Measurements from ENCODE around the gene GLRA3.

GLRA3 gene

GRCh38 chr4:174595141-174595929 lies 233.7 kb downstream of the GLRA3 start:
- DNase-seq (ENCODE audit: low read depth), result no peak

GRCh38 chr4:174593701-174594100 lies 235.3 kb downstream of the GLRA3 start:
- no peak for DNase-seq (ENCODE audit: low read depth)

GRCh38 chr4:174592985-174593335 lies 236.1 kb downstream of the GLRA3 start:
- no peak for DNase-seq (ENCODE audit: low read depth)

- DNase-seq (ENCODE audit: low read depth), result no peak
Observed at GRCh38 chr4:174592256-174592984, 236.6 kb downstream of the GLRA3 start.

- no peak for DNase-seq (ENCODE audit: low read depth)
Observed at GRCh38 chr4:174591243-174592021, 237.6 kb downstream of the GLRA3 start.

GRCh38 chr4:174590336-174590735 lies 238.7 kb downstream of the GLRA3 start:
- no peak for DNase-seq (ENCODE audit: low read depth)
